HL-60/S4 treated with phorbol 12-myristate 13-acetate at 8.2 ng/mL for 4 days and 3 days (cell line): ENCODE data around the gene SRPK2.
"Not testable (repeated sequence)": the region's sequence is repeated elsewhere in the genome, so short reads cannot be mapped to it uniquely, and the experiment has no call there.

ENCODE experiments used
- in situ Hi-C: fragments of 300-500 bp; cut with MboI; formaldehyde crosslinking; loops from 2 replicates; pipeline ENCODE4 v1.15.0; 2022; ENCODE audit warnings: low sequenced_read_pairs

SRPK2 gene

DNA sequence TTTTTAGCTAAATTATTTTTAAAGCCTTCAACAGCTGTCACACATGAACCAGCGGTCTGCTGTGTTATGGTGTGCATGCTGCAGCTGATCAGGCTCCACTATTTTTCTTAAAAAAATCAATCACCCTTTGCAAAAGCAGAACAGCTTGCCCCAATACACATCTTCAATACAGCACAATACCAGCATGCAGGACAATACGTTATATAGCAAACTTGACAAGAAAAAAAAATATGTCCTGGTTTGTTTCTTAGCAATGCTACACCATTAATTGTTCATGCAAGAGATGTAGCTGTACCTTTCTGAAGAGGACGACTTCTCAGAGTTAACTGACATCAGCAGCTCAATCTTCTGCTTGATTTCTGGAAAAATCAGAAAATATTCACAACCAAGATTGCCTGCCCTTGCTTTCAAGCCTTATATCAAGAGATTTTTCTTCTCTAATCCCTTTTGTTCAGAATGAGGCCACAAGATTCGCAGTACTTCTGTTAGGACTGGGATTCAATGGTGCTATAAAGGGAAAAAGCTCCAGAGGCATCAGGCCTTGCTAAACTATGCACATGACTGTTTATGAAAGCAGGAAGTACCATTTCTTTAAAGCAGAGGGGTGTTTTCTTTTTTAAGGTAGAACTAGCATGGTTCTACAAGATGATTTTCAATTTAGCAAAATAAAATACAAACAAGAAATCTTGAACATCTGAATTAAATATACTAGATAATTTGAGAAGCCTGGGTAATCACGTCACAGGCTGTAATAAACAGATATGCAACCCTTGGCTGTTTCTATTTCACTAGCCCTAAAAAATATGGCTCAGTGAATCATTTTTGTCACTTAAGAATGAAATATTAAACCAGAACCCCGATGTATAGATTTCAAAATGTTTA, 120.0 kb downstream of the SRPK2 start:
- in situ Hi-C loops, result no loop called here

DNA sequence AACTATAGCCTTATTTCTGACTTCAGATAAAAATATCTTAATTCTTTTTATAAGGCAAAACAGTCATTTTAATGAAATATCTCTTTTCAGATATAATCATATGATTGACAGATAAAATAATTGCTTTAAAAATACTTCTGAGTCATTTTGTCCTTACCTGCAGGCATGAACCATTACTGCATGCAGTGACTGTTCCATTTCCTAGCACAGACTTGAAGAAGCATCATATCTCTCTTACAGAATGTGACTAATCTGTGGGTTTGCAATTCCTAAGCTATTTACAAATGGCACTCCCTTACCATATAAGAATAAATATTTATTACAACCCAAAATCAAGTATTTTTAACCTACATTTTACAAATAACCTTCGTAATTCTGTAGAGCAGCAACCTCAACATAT, 120.7 kb downstream of the SRPK2 start:
- in situ Hi-C loops, result no loop called here

DNA sequence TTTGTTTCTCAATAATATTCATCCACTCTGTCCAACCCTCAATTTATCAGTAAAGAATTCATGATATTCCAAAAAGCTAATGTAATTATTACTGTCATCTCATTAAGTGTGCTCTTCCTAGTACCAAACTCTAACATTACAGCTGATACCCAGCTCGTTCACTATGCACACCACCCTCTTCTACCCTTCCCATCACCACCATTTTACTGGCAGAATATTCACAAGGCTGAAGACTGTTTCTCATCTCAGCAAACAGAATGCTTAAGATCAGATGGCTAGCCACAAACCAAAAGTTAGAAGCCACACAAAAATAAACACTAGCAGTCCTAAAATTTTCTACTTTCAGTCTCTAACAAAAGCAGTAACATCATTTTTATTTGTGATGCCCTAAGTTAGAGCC, 121.5 kb downstream of the SRPK2 start:
- in situ Hi-C loops, result no loop called here

DNA sequence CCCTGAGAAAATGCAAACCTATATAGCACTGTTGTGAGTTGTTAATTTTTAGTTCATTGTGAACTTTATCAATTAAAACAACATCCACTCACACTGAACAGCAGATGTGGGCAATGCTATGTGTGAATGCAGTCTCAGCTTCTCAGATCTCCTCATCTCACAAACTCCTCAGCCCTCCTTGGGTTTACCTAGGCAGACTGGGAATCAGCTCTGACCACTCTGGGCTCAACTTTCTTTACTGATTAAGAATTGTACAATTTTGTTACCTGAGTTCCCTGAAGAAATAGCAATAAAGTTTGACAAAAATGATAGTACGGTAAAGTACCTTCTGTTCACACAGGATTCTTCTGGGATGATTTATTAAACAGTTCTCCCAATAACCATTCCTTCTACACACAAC, 124.0 kb downstream of the SRPK2 start:
- in situ Hi-C loops, result no loop called here

DNA sequence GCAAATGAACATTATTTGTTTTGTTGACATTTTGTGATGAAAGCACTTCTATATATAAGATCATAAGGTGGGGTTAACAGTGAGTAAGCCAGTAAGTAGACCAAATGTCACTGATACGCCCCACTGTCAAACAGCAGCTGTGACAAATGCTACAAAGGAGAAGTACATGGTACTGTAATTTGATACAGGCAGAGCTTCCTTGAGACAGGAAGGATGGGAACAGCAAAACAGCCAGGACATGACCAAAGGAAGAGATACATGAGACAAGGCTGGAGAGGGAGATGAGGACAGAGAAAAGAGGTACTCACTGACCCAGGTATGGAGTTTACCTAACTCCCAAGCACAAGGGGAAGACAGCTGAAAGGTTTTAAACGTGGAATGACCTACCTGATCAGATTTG, 127.0 kb downstream of the SRPK2 start:
- in situ Hi-C loops, result no loop called here

DNA sequence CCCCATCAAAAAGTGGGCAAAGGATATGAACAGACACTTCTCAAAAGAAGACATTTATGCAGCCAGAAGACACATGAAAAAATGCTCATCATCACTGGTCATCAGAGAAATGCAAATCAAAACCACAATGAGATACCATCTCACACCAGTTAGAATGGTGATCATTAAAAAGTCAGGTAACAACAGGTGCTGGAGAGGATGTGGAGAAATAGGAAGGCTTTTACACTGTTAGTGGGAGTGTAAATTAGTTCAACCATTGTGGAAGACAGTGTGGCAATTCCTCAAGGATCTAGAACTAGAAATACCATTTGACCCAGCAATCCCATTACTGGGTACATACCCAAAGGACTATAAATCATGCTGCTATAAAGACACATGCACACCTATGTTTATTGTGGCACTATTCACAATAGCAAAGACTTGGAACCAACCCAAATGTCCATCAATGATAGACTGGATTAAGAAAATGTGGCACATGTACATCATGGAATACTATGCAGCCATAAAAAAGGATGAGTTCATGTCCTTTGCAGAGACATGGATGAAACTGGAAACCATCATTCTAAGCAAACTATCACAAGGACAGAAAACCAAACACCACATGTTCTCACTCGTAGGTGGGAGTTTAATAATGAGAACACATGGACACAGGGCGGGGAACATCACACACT, 128.4 kb downstream of the SRPK2 start:
- in situ Hi-C loops, result not testable (repeated sequence)

DNA sequence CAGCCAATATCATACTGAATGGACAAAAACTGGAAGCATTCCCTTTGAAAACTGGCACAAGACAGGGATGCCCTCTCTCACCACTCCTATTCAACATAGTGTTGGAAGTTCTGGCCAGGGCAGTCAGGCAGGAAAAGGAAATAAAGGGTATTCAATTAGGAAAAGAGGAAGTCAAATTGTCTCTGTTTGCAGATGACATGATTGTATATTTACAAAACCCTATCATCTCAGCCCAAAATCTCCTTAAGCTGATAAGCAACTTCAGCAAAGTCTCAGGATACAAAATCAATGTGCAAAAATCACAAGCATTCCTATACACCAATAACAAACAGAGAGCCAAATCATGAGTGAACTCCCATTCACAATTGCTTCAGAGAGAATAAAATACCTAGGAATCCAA, 129.8 kb downstream of the SRPK2 start:
- in situ Hi-C loops, result not testable (repeated sequence)

DNA sequence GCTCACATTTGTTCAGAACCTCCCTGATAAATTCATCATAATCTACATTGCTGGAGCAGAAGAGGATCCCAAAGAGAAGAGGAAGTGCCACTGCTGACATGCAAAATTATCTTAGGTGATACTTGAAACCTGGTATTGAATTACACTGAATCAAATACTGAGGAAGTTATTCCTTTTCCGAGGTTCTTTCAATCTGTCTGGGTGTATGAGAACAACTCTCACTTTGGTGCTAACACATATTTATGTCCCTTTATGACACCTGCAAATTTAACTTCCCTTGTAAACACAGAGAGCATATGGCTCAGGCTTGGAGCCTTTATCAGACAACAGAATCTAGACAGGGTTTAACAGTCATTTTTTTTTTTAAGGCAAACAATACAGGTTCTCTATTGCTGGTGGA, 131.4 kb downstream of the SRPK2 start:
- in situ Hi-C loops, result no loop called here

DNA sequence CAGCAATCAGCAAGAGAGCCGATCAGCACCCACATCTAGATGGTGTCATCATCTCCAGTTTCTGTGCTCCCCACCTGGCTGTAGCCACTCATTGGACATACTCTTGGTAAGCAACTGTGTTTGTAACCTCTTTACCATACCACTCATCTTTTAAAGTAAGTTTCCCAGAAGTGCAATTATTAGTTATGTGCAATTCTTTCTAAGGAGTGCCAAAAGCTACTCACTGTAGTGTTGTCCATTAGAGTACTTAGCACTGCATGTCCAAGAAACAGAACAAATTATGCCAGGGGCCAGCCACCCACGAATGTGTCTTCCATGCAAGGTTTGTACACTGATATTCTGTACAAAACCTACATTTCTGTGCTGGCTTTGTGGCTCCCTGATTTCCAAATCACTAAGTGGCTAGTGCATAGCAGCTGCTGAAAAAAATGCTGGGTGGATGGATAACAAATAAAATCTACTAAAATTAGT, 131.9 kb downstream of the SRPK2 start:
- in situ Hi-C loops, result no loop called here

DNA sequence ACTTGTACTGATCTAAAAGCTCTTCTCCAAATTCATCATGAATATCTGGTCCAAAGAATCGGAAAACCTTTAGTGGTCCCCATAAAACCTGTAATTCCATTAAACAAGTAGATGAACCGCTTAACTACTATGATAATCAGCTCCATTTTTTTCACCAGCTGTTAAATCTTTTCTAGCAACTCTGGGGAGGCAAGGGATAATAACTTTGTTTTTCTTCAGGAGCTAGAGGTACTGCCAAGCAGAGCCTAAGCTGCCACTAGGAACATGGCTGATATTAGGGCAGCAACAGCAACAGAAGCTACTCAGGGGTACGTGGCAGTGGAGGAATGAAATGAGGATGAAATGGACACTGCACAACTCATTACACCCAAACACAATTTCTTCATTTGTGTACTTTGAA, 138.0 kb downstream of the SRPK2 start:
- in situ Hi-C loops, result no loop called here

DNA sequence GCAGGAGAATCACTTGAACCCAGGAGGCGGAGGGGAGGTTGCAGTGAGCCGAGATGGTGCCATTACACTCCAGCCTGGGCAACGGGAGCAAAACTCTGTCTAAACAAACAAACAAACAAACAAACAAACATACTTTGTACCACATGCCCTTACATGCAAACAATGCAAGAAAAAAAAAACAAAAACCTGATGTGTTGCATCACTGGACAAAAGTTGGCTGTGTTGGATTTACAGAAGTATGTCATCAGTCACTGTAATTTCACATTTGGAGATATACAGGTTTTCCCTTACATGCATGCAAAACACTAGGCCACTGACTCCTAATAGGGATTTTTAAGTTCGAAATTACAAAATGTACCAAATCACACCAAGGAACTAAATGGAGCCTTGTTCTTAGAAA, 138.5 kb downstream of the SRPK2 start:
- in situ Hi-C loops, result no loop called here

DNA sequence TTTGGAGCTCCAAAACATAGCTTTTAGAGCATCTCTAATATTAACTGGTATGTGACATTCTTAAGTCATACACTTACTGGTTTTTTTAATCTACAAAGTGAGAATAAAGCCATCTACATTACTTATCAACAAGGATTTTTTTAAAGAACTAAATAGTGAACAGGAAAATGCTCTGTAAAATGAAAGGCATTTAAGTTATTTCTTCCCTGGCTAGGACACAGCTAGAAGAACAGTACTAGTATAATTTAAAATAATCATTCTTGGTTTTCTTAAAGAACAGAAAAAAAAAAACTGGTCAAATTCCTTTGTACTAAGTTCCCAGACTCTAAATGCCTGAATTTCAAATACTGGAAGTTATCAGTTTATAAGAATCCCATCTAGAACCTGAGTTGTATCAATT, 139.5 kb downstream of the SRPK2 start:
- in situ Hi-C loops, result no loop called here

DNA sequence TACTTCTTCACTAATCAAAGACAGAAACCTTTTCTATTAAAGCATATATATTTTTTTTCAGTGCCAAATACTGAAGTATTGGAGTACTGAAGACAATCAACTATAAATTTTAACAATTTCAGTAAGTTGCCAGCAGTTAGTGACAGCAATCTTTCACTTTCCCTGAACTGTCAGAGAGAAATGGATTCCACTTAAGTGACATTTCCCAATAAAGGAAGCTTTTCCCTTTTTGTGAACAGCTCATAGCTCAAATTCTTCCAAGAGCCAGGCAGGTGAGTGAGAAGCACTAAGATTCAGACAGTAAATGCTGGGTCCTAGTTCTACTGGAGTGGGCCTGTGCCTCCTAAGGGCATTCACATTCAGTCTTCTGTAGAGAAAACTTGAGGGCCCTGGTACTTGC, 142.0 kb downstream of the SRPK2 start:
- in situ Hi-C loops, result no loop called here

DNA sequence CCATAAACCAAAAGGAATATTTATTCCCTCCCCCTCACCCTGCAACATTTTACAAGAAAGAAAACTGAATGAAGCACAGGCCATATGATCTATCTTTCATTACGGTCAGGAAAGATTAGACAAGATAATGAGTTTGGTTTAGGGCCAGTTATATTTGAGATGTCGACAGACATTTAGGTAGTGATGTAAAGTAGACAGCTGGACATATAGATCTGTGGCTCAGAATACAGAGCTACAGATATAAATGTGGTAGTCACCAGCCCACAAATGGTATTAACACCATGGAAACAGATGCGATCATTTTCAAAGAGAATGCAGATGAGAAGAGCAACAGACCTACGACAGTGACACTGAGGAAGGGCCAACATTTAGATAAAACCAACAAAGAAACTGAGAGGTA, 142.5 kb downstream of the SRPK2 start:
- in situ Hi-C loops, result no loop called here

DNA sequence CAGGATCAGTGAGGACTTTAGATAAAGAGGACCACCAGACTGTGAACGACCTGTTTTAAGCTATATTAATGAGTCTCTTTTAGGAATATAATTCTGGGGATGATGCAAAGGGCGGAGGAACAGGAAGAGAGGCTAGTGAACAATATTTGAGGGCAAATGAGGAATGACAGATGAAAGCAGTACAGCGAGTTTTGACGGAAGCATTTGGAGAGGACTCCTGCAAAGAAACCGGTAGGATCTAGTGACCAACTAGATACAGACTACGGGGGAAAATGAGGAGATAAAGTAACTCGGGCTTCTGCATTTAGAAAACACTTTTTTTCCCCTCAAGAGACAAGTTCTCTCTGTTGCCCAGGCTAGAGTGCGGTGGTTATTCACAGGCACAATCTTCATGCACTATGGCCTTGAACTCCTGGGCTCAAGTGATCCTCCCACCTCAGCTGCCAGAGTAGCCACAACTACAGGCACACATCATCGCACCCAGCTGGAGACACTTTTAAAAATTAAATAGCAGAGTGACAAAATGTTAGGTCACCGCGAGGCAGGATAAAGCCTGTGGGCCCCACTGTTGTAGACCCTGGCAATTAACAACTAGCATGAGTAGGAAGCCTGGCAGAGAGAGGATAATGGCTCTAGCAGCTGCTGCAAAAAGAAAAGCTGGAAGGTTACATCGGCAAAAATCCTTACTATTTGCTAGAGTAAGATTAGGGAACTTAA, 143.2 kb downstream of the SRPK2 start:
- in situ Hi-C loops, result no loop called here

DNA sequence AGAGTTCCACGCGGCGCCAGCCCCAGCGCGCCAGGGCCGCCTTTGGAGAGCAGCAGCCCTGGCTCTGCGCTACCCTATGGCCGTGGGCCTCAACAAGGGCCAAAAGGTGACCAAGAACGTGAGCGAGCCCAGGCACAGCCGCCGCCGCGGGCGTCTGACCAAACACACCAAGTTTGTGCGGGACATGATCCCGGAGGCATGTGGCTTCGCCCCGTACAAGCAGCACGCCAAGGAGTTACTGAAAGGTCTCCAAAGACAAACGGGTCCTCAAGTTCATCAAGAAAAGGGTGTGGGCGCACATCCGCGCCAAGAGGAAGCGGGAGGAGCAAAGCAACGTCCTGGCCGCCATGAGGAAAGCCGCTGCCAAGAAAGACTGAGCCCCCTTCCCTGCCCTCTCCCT, 144.1 kb downstream of the SRPK2 start:
- in situ Hi-C loops, result no loop called here

DNA sequence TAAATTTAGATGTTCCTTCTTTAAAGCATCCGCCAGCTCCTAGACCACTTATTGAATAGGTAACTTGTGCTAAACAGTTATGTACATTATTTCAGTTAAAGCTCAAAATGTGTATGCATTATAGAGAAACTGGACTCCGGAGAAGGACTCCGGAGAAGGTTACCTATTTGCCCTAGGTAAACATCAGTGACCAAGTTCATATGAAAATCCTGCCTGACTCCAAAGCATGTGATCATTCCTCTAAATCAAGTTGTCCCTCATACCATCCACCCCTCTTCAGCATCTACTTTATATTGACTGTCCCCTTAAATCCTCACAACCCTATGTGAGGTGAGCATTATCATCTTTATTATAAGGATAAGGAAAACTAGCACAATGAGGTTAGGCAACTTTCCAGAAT, 147.5 kb downstream of the SRPK2 start:
- in situ Hi-C loops, result no loop called here

DNA sequence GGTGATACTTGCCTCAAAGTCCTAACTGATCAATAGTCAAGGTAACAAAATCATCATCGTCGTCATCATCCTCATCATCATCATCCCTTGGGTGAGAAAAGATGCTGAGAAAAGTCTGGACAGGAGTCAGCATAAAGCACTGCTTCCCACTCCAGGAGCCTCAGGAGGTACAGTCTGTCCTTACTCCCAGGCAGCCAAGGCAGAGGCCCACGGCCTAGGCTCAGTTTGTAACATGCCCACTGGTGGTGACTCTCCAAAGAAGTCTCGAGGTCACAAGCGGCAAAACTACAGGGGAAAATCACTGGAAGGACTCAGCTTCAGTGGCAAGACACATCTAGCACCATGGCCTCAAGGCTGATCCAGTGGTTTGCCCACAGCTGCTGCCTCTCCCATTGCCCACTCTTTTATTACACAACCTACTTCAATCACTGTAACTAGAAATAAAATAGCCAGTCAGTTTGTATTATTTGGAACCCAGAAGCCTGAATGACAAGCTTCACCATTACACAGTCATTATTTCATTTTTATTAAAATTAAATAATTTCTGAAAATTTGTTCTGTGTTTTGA, 150.4 kb downstream of the SRPK2 start:
- in situ Hi-C loops, result no loop called here

DNA sequence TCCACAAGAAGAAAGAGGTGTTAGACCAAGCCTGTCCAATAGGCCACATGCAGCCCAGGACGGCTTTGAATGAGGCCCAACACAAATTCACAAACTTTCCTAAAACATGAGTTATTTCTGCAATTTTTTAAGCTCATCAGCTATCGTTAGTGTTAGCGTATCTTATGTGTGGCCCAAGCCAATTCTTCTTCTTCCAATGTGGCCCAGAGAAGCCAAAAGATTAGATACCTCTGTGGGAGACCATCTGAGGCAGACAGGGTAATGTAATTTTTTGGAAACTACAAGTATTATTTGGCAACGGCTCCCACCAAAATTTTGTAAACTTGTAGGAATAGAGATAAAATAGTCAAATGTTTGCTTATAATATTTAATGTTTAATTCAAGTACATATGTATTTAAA, 153.8 kb downstream of the SRPK2 start:
- in situ Hi-C loops, result no loop called here

DNA sequence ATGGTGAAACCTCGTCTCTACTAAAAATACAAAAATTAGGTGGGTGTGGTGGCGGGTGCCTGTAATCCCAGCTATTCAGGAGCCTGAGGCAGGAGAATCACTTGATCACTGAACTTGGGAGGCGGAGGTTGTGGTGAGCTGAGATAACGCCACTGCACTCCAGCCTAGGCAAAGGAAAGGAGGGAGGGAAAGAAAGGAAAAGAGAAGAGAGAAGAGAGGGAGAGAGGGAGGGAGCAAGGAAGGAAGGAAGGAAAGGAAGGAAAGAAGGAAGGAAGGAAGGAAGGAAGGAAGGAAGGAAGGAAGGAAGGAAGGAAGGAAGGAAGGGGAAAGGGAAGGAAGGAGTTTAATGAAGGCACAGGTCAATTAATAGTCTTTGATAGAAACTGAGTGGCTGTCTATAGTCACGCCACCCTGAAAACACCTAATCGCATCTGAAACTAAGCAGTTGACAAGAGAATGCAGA, 155.9 kb downstream of the SRPK2 start:
- in situ Hi-C loops, result not testable (repeated sequence)

DNA sequence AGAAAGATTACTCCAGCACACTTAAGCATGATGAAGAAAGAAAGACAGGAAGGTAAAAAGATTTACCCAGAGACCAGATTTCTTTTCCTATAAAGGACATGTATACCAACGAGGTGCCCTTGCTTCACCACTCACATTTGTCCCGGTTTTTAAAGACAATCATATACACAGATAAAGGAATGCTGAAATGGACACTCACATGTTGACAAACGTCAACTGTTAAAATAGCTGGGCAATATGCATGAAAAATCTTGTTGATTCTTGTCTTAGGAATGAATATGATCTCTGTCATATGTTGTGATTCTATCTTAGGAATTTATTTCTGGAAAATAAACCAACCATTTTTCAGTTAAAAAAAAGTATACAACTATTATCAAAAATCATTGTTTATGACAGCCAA, 158.2 kb downstream of the SRPK2 start:
- in situ Hi-C loops, result no loop called here
